ENCODE measurements around the gene ULK2.

Gene ULK2

DNA sequence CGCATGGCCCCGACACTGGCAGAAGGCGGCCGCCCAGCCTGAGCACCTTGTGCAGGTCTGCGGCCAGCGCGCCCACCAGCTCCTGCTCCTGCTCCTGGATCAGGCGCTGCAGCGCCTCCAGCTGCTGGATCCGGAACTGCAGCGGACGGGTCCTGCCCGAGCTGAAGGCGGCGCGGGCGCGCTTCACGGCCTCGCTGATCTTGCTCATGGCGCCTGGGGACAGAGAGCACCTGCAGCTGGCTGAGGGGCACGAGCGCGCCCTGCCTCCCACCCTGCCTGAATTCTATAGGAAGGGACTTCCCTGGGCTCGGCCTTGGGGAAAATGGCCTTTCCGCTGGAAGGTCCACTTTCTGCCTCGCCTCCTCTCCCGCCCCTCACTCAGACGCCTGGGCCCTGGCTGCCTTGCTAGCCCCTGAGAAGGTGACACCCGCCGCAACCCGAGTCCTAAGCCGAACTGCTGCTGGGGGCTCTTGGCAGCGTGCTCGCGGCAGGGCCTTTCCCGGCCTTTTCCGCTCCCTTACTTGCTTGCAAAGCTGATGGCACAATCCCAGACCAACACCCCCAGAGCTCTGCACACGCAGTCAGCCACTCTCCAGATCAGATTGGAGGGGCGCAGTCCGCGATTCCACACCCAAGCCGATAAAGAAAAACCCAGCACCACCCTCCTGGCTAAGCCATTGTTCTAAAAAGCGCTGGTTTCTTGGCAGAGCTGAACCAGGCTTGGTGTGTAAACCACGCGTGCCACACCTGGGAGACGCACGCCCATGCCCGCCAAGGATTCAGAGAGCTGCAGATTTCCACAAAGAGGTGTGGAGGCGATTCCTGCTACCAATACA is 122.6 kb downstream of the ULK2 start:
- peak; percentile 56 for DNase-seq

DNA sequence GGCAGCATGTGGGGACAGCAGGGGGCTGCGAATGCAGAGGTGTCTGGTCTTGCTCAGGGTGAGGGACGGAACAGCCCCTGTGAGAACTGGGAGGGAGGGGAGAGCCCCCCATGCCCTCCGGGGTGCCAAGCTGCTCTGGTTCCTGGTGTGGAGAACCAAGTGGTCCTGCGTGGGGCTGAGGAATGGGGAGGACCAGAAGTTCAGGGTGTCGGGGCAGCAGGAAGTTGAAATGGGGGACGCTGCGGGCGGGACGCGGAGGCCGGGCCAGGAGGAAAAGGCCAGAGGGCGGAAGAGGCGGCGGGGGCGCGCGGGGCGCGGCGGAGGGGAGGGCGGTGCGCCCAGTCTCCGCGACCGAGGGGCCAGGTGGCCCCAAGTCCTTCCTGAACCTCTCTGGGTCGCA is 123.2 kb downstream of the ULK2 start:
- DNase-seq: no peak

DNA sequence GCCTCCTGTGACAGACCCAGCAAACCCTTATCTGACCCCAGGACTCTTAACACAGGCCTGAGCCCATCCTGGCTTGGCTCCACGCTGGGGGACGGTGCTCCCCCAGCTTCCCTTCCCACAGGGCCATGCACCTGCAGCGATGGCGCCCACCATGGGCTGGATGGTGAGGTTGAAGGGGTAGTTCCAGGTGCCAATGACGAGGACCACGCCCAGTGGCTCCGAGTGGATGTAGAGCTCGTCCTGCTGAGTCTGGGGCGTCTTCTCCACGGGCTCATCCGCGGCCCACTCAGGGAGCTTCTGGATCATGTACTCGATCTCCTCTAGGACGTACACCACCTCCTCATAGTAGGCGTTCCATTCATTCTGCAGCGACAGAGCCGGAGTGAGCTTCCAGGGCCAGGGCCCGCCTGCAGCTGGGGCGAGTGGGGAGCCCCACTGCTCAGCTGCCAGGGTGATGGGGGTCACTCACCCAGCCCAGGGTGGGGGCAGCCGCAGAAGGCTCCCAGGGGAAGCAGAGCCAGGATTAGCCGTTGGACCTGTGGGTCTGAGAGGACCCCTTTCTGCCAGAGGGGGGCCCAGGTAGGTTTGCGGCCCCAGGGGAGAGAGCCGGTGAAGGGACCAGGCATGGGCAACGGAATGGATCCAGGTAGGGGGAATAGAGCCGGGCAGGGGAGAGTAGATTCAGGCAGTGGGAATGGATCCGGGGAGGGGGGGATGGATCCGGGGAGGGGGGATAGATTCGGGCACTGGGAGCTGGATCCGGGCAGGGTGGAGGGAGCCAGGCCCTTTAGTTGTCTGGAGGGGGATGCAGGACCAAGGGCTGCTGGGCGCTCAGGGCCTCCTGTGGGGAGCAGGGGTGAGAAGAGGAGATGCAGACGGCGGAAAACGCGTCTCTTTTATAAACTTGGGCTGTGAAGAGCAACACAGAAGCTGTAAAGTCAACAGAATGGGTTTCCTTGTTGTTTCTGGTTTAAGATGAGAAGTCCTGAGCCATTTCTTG is 124.3 kb downstream of the ULK2 start:
- DNase-seq: no peak

DNA sequence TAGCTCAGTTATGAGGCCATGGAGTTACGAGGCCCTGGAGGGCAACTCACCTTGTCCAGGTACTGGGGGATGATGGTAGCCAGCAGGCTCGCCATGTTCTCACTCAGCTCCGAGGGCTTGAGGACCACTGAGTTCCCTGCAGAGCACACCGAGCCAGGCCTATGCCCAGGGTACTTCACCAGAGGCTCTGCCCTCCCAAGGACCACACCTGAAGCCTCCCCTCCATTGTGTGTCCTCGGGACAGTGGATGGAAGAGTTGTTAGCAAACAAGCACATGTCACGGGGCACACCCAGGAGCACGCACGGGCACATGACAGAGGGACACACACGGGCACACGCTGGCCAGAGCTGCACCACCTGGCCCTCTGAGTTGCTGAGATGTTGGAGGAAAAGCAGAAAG is 125.2 kb downstream of the ULK2 start:
- no peak for DNase-seq

DNA sequence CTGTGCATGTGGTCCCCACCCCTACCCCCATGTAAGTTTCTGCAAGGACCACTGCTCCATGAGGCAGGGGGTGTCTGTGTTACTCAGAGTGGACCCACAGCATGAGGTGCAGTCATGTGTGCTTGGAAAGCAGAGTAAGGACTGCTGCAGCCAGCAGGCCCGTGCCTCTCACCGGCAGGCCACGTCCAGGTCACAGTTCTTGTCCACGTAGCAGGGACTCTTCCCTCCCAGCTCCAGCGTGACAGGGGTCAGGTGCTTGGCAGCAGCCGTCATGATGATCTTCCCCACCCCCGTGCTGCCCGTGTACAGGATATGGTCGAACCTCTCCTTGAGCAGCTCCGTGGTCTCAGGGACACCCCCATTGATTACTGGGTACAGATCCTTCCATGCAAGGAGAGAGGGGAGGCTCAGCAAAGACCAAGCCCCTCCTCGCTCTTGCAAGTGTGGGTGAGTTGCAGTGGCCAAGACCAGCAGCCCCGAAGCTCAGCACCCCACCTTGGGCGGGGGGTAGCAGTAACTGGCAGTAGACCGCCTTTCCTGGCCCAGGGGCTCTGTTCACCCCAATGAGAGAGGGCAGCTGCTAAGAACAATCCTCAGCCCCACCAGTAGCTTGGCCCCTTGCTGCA is 125.8 kb downstream of the ULK2 start:
- DNase-seq: no peak

DNA sequence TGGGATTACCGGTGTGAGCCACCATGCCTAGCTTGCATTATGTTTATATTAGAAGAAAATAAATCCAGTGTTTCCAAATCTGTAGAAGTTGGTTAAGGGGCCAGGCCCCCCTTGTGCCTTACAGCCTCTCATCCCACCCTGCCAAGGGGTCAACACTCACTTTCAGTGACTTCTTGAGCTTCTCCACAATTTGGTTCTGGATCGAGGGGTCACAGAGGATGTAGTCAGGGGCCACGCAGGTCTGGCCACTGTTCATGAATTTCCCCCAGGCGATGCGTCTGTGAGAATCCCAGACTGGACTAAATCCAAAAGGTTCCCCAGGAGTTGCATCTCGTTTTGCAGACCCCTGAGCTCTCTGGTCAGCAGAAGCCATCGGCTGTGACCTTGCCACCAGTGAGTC is 126.8 kb downstream of the ULK2 start:
- DNase-seq: no peak

DNA sequence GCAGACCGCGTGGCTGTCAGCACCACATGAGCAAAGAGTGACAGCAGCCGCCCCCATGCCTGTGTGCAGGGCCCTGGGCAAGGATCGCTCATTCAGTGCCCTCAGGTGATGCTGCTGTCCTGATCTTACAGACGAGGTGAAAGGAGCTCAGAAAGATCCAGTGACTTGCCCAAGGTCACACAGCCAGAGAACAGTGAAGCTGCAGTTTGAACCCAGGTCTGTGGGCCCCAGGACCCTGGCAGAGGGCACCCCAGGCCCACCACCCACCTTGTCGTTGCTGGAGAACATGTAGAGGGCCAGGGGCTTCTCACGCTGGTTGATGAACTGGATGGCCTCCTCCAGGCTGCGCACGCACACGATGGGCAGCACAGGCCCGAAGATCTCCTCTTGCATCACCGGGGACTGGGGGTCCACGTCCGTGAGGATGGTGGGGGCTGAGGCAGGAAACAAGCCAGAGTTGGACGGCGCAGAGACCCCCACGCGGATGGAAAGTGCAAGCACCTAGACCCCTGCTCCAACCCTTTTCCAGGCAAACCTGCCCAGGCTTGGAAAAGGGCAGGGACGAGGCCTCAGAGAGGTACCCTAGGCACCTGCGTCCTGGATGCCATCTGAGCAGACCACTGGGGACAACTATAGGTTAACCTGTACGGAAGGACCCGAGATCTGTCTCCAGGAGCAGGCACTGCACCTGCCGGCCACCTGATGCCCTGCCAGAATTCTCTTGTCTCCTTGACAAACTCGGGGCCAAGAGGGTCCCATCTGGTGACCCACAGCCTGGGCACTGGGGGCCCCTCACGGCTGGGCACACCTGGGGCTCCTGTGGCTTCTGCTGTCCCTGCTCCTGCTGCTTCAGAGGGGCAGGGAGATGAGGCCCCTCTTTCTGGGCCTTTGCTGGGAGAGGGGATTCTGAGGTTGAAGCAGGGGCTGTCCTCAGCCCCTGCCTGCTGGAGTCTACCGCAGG is 128.2 kb downstream of the ULK2 start:
- DNase-seq: no peak

DNA sequence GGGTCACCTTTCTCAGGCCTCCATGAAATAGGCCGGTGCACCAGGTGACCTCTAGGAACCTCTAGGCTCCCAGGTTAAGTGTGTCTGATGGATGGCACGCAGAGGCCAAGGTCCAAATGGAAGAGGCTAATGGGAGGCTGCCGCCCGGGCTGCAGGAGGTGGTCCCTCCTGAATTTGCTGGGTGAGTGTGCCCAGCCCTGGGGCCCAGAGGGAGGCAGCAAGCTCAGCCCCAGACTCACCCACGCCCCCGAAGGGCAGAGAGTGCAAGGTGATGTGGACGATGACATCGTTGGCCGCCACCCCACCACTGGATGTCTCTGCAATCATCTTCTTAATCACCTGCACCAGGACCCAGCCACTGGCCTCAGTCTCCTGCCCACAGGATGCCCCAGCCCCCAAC is 129.0 kb downstream of the ULK2 start:
- DNase-seq: no peak

DNA sequence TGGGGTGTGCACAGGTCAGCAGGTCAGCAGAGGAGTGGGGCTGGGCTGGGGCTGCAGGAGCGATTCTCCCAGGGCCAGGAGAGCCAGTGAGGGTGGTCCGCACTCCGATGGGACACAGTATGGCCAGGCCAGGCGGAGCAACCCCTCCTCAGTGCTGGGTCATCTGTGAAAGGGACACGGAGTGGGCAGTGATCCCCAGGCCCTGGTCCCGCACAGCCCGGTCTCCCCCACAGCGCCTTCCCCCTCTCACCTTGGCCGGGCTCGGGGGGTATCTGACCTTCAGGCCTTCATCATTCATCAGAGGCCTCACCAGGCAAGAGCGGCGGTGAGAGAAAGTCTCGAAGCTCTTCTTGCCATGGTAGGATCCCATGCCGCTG is 129.7 kb downstream of the ULK2 start:
- DNase-seq: no peak

DNA sequence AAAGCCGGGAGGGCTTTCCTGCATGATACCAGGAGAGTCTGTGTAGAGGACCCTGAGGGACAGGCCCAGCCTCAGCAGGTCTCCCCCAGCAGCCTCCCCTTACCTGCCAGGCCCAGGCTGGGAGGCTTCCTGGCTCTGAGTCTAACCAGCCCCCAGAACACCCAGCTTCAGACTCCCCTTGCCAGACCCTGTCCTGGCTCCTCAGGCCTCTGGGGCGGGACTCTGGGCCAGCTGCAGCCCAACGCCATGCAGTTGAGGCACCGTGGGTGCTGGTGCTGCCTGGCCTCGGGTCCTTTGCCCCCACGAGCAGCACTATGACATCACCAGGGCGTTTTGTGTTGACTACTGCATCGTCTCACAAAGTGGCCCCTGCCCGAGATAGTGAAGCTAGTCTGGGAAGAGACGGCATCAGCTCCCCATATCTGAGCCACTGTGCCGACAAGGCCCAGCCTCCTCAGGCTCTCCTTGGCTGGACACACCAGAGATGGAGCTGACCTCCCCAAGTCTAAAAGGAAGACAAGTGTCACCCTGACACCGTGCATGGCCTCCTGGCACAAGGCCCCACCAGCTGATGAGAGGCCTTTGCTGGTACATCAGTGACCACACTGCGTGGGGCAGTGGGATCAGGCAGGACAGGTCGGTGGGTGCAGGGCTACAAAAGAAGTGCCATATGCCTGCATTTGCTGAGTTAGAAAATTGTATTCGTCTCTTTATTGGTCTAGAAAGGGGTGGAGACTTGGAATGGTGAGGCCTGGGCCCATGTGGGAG is 130.2 kb downstream of the ULK2 start:
- no peak for DNase-seq

DNA sequence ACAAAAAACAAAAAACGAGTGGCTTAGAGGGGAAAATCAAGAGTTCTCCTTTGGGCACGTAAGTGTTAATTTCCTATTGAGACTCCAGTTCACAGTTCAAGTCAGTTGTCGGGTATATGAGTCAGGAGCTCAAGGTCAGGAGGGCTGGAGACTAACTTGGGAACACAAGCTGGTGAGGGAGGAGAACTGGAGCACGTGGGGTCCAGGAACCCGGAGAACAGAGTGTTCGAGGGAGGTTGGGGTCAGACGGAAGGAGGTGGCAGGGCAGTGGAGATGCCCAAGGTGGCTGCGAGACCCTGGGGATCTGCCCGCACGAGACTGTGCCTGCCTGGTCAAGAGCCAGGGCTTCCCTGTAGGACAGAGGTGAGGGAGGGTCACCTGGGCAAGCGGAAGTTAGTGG is 131.7 kb downstream of the ULK2 start:
- no peak for DNase-seq

DNA sequence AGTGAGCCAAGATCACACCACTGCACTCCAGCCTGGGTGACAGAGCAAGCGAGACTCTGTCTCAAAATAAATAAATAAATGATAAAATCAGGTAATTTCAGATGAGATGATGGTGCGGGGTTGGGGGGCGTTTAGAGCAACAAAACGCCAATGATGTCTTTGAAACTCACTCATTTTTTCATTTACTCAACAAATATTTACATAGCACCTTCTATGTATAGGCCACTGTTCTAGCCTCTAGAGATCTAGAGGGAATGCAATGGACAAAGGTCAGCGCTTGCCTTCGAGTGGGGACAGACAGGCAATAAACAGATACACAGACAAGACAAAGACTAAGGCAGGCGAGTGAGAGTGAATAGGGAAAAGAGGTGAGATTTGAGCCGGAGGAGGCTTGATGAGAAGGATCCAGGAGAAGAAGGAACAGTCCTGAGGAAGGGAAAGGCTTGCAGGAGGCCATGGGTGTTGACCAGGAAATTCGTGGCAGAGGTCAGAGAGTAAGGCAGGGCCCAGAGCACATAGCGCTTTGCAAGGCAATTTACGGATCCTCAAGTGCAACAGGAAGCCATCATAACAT is 133.7 kb downstream of the ULK2 start:
- no peak for DNase-seq

DNA sequence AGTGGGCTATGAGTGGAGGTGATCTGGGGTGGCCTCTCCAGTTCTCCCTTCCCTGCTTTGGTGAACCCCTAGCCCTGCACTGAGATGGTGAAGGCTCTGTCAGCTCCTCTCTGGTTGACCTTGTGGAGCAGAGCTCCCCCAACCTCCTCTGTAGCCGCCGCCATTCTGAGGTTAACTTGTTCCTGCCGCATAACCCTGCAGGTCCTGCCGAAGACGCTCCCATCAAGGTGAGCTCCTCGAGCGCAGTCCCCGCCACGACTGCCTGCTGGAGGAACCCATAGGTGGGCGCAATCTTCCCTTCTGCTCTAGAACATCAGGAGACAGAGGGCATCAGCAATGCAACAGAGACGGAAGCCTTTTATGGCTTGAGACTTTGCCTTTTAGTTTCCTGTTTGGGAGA is 136.1 kb downstream of the ULK2 start:
- no peak for DNase-seq

DNA sequence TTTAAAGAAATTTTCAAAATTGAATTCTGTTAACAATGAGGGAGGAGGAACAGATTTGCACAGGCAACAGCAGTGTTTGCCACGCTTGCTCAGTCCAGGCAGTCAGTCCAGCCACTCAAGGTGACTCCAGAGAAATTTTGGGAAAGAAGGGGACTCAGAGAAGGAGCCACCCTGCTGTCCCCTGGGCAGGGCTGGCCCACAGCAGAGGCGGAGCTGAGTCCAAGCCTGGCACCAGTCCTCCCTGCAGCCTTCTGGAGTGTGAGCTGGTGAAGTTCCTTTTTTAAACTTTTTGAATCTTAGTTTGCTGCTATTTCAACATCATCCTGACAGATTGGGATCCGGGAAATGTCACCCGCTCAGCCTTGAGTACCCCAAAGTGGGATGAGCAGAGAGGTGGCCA is 136.9 kb downstream of the ULK2 start:
- no peak for DNase-seq

DNA sequence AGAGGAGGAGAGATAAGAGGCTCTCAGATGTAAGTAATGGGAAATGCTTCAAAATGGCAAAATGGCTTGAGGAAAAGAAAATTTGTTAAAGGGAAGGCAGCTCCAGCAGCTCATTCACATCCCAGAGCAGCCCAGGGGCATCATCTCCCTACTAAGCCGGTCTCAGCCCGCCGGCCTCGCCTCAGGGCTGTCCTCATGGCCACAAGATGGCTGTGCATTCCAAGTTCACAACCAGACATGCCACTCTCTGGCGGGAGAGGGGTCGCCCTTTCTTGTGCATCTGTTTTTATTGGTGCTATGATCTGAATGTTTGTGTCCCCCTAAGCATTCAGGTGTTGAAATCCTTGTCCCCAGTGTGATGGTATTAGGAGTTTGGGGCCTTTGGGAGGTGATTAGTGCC is 137.8 kb downstream of the ULK2 start:
- no peak for DNase-seq

DNA sequence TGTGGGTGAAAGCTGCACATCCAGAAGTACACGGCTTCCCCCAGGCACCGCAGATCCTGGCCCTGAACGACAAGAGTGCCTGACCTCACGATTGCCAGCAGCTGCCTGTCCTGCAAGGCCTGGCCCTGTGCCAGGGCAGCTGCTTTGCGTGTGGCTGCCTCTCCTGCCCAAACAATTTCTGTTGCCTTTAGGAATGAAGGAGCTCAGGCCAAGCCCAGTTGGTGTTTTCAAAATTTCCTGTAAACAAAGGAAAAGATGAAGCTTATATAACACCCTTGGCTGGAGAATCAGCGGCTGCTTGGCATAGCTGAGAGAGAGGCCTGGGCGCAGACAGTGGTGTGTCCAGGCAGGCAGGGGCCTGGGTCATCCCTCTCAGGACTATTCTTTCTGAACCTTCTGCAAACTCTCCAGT is 139.6 kb downstream of the ULK2 start:
- DNase-seq: peak; percentile 60

DNA sequence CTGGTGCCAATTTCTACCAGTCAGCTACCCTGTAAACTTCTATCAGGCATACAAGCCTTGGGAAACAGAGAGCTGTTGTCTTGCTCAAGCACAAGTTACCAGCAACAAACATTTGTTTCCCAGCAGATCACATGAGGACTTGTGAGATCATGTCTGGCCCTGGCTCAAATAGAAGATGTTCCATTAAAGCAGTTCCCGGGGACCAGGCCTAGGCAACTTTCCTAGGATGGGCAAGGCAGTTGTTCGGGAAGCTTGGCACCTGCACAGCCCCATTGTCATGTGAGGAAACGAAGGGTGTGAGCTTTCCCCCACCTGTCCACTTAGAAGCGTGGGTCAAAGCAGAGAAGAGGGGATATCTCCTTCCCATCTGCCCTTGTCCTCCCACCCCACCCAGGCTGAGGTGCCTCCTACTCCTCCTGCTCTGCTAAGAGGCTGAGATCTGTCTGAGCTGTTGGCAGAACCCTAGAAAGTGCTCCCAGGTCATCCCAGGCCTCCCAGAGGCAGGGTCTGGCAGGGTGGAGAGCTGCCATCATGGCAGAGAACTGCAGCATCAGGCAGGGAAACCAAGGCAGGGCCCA is 140.1 kb downstream of the ULK2 start:
- no peak for DNase-seq

DNA sequence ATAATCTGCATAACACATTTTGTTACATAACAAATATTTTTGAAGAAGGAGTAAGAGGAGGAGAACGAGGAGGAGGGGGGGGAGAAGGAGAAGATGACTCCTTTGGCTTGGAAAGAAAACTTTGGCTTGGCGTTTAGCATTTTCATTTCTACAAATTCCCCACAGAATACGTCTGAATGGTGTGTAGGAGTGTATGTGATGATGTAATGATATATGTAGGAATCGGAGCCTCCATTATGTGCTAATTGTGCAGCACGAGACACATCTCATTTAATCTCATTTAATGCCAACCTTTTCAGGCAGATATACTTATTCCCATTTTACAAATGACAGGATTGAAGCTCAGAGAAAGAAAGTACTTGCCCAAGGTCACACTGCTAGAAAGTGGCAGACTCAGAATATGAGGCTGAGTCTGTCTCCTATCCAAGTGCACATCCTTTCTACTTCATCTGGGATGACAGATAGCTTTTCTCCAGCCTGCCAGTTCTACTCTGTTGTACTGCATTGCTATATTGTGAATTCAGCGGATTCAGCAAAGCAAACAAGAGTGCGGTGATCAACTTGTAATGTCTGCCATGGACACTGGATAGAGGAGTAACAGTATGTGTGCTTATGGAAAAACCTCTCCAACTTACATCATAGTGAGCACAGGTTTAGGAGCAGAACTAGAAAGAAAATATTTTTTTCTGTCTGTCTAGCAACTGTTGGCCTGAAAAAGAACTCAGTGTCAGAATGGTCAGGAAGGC is 140.9 kb downstream of the ULK2 start:
- DNase-seq: no peak

DNA sequence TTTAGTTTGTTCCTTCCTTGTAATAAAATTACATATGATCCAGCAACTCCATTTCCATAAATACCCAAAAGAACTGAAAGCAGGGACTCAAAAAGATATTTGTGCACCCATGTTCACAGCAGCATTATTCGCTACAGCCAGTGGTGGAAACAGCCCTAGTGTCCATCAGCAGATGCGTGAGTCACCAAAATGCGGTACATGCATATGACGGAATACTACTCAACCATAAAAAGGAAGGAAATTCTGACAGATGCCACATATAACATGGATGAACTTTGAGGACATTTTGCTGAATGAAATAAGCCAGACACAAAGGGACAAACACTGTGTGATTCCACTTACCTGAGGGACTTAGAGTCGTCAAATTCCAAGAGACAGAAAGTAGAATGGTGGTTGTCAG is 142.2 kb downstream of the ULK2 start:
- DNase-seq: no peak

Measured in NCI-H774 (cell line).